ENCODE results near the gene KRTAP10-12. TPM values are rescaled to one million over a fixed set of nuclear protein-coding genes. Genes with fewer than 3 reads are reported as not detected.
"Not testable (repeated sequence)": the region's sequence is repeated elsewhere in the genome, so short reads cannot be mapped to it uniquely, and the experiment has no call there.

Gene KRTAP10-12
- total RNA-seq, 1 donor from 2014 or later, result not detected

DNA sequence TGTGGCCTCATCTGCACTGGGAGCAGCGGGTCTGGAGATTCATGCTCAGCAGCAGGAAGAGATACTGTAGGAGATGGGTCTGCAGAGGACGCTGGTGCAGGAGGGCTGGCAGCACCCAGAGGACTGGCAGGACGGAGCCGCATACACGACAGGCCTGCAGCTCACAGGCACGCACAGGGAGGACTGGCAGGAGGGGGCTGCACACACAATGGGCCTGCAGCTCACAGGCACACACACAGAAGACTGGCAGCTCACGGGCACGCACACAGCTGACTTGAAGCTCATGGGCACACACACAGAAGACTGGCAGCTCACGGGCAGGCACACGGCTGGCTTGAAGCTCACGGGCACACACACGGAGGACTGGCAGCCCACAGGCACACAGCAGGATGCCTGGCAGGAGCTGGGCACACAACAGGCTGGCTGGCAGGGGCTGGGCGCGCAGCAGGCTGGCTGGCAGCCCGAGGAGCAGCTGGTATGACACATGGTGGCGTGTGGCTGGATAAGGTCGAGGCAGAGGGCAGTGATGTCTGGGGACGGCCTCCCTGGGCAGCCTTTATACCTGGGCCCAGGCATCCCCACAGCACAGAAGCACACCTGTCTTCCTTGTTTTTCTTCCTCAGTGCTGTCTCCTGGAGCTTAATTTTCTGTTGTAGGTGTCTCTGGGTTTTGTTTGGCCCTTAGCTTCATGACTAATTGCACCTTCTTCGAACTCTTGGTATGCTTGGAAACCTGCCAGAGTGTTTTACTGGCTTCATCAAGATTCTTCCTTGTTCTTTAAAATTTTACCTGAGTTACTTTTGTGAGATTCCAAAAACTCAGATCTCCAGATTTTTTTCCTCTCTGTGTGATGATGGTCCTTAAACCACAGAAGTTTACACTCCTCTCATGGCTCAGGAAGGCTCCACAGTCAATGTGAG lies 30.3 kb upstream of the KRTAP10-12 start, which contains the start of gene KRTAP12-2:
Gene KRTAP12-2, minus strand, starts transcription at position 527 of the 920 bp plus-strand sequence. Its CDS starts 41 bp downstream, at position 486.
- ATAC-seq (peak; percentile 88), DNase-seq (ENCODE audit: missing footprints) (peak; percentile 84)
- intact Hi-C loops (cut with DNase I), result no loop called here

DNA sequence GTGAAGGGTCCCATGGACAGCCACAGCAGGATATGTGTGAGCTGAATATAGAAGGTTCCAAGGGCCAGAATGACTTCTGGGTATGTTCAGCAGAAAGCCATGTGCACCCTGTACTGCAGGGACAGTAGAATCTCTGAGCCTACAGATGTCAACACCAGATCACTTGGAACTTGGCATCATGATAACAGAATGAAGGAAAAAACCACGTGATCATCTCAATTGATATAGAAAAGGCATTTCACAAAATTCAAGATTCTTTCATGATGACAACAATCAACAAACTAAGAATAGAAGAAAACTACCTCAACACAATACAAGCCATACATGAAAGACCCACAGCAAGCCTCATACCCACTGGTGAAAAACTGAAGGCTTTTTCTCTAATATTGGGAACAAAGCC lies 29.4 kb upstream of the KRTAP10-12 start:
- intact Hi-C loops (cut with DNase I), result no loop called here
- ATAC-seq (no peak), DNase-seq (ENCODE audit: missing footprints) (no peak)

DNA sequence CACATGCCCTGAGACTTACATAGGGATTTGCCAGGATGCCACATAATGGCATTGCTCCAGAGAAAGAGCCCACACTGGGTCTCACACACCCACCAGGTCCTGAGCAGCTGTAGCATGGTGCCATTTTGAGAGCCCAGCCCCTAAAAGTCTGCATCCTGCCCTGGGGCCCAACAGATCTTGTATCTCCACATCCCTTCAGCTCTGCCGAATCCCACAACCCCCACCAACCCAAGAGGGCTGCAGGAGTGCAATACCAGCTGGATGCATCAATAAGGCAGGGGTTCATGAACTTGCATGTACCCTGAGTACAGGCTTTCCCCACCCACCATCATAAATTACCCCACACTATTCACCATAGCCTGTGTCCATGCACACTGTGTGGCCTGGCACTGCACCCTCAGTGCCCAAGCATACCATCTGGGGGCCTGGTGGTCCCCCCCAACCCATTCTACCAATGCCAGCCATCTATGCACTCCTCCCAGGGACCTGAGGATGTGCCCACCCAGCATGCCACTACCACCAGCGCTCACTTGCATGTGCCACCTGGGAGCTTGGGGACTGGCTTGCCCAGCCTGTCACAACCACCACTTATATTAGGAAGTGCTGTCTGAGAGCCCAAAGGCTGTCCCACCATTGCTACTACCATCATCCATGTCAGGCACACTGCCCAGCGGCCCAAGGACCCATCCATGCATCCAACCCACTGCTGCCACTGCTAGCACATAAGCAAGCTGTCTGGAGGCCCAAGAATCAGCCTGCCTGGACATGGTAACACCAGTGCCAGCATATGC lies 26.1 kb upstream of the KRTAP10-12 start:
- ATAC-seq, result no peak
- intact Hi-C loops (cut with DNase I), result no loop called here
- DNase-seq (ENCODE audit: missing footprints), result no peak

DNA sequence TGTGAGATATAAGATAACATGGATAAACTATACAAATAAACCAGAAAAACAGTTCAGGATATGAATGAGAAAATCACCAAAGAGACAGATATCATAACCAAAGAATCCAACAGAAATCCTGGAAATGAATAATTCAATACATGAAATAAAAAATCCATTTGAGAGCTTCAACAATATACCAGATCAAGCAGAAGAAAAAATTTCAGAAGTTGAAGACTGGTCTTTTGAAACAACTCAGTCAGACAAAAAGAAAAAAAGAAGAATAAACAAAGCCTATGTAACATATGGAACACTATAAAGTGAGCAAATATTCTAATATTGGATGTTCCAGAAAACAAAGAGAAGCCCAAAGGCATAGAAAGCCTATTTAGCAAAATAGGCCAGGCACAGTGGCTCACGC lies 25.1 kb upstream of the KRTAP10-12 start:
- ATAC-seq, result no peak
- intact Hi-C loops (cut with DNase I), result no loop called here

DNA sequence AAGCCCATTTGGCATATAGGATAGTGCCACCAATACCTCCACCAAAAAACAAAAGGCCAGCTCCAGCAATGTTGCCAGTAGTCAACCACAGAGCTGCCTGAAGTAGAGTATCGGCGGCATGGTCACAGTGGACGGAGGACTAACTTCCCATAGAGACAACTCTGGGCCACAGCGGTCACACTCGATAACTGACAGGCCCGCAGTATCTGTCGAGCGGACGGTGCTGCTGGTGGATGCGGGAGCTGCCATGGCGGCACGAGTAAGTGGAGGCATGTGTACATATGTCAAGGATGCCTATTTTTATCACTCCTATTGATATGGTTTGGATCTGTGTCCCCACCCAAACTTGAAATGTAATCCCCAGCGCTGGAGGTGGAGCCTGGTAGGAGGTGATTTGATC lies 19.1 kb upstream of the KRTAP10-12 start:
- intact Hi-C loops (cut with DNase I), result no loop called here
- ATAC-seq (no peak), DNase-seq (ENCODE audit: missing footprints) (no peak)

More for the DNA sequence above, 25.1 kb upstream of the KRTAP10-12 start:
- no peak for DNase-seq (ENCODE audit: missing footprints)

DNA sequence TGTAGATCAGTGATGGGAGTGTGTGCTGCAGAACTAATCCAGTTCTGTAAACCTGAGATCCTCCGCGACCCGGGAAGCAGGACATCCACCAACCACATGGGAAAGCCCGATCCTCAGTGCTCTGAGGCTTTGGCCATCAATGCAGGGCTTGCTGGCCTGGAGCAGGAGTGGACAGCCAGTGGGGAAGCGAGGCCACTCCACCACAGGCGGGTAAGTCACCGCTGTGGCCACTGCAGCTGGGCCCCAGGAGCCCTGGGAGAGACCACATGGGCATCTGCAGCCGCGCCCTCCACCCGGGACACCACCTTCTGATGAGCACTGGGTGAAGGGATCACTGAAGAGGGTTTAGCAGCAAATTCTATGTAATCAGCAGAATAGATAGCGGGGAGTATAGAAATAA lies 15.8 kb upstream of the KRTAP10-12 start:
- ATAC-seq (no peak), DNase-seq (ENCODE audit: missing footprints) (no peak)
- intact Hi-C loops (cut with DNase I), result no loop called here

DNA sequence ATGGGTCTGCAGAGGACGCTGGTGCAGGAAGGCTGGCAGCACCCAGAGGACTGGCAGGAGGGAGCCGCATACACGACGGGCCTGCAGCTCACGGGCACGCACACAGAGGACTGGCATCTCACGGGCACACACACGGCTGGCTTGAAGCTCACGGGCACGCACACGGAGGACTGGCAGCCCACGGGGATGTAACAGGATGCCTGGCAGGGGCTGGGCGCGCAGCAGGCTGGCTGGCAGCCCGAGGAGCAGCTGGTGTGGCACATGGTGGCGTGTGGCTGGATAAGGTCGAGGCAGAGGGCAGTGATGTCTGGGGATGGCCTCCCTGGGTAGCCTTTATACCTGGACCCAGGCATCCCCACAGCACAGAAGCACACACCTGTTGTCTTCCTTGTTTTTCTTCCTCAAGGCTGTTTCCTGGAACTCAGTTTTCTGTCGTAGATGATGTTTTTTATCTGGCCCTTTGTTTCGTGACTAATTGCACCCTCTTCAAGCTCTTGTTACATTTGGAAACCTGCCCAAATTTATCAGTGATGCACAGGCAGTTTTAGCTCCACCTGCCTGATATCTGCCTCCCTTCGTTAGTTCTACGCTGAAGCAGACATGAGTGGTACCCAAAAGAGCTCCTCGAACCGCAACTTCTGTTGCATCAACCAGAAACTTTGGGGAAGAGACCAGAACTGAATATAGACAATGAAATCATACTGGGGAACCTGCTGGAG lies 15.0 kb upstream of the KRTAP10-12 start, which contains the start of gene KRTAP12-1:
Gene KRTAP12-1, minus strand, starts transcription at position 303 of the 719 bp plus-strand sequence. Its CDS starts 40 bp downstream, at position 263.
- no peak for ATAC-seq
- intact Hi-C loops (cut with DNase I), result no loop called here
- no peak for DNase-seq (ENCODE audit: missing footprints)

DNA sequence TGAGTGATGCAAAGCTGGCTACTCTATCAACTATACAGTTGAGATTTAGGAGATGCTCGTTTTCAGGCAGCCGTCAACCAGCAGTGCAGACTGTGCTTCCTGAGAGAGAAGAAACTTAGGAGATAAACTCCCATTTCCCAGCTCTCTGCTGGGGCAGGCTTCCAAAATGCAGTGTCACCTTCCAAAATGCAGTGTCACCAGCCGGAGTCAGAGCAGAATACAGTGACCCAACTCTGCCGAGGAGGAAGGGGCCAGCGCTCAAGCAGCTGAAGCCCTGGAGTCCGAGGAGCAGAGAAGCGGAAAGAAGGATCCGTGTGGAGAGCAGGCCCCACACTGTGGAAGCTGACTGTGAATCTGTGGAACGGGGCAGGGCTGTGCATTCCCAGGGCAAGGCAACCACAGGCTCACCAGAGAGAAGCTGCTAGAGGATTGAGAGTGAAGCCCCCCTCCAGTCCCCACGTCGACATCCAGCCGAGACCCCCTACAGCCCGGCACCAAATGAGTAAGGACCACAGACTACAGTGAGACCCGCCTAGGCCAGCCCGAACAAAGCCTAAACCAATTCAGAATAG lies 14.3 kb upstream of the KRTAP10-12 start:
- intact Hi-C loops (cut with DNase I), result no loop called here
- ATAC-seq (no peak), DNase-seq (ENCODE audit: missing footprints) (no peak)

DNA sequence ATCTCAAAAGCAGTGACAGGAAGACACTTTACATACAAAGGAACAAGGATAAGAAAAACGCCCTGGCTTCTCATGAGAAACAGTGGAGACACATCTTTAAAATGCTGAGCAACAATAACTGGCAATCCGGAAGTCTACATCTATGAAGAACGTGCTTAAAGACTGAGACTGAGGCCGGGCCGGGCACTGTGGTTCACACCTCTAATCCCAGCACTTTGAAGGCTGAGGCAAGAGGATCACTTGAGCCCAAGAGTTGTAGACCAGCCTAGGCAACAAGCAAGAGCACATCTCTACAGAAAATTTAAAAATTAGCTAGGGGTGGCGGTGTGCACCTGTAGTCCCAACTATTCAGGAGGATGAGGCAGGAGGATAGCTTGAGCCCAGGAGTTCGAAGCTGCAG lies 12.9 kb upstream of the KRTAP10-12 start:
- DNase-seq (ENCODE audit: missing footprints), result no peak
- intact Hi-C loops (cut with DNase I), result no loop called here
- no peak for ATAC-seq

DNA sequence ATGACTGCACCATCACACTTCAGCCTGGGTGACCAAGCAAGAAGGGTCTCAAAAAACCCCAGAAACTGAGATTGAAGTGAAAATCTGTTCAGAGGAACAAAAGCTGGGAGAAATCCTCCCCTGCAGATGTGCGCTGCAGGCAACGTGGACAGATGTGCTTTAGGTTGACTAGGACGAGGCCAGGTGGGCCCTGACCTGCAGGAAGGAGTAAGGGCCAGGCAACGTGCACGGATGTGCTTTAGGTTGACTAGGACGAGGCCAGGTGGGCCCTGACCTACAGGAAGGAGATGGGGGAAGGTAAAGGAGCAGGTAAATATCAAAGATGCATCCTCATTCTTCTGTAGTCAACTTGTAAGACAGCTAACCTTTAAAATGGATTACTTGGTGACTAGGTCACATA lies 12.5 kb upstream of the KRTAP10-12 start:
- no peak for ATAC-seq
- DNase-seq (ENCODE audit: missing footprints), result no peak
- intact Hi-C loops (cut with DNase I), result no loop called here

DNA sequence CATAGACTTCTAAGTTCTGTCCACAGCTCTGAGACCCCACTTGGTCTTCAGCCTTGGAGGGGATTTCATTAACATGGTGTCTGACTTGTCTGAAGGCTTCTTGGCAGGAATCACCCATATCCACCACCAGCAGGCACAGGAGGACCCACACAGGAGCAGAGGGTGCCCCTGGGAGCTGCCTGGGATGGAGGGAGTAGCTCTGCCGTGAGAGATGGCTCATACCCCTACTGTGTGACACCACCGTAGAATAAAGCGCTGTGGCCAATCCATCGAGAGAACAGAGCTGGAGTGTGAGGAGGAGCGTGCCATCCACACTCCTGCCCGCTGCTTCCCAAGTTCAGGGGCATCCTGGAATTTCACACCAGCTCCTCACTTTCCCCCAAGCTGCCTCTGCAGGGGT lies 11.9 kb upstream of the KRTAP10-12 start:
- DNase-seq (ENCODE audit: missing footprints); intact Hi-C loops (cut with DNase I); ATAC-seq: not testable (repeated sequence)

DNA sequence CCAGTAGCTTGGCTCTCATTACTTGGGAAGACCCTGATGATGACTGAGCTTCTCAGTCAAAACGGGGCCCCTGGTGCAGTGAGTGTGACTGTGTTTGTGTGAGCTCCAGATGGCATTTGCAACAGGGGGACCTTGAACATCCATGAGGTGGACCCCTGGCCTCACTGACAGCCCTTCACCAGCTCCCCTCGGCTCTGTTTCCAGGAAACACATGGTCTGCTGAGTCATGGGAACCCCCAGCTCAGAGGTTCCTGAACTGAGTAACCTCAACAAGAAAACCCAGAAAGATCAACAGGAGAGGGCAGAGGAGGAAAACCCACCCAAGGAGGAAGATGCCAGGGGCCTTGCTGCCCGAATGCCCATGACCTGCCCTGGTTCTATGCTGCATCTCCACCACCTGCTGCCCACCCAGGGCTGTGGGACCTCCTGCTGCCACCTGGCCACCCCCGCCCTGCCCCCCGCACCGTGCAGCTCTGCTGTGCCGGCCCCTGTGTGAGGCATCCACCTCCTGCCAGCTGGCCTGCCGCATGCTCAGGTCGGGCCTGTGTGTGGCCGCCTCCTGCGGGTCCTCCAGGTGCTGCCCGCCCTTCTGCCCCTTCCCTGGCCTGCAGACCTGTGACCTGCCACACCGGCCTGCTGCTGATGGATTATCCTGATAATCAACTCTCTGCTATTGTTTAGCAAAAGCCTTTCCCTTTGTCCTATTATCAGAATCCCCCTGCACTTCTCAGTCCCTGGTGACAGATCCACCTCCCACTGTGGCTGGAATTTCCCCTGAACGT lies 10.8 kb upstream of the KRTAP10-12 start:
- intact Hi-C loops (cut with DNase I), result no loop called here
- no peak for ATAC-seq

DNA sequence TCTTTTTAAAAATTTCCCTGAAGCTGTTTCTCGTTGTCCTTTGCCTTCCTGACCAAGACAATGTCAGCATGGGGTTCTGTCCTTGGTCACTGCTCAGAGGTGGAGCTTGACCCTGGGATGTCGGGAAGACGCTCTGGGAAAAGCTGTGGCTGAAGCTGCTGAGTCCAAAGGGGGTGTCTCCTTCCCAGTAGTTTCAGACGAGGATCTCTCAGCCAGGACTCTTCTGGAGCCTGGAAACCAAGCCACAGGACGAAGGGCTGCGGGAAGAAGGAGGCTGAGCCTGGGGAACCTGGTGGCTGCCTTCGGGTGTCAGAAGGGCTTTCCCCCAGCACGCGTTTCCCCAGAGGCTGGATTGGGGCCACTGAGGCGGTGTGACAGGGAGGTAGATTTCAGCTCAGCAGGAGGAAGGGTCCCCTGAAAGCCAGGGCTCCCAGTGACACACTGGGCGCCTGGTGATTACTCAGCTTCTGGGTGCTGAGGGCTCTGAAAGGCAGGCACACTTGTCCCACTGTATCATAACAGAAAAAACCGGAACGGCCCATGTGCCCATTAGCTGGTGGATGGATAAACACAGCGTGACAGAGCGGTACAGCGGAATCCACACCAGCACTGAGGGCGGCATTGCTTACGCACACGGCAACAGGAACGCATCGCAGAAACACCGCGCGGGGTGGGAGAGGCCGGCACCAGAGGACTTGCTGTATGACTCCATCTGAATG lies 10.0 kb upstream of the KRTAP10-12 start:
- no peak for ATAC-seq
- DNase-seq (ENCODE audit: missing footprints), result no peak
- intact Hi-C loops (cut with DNase I), result no loop called here

More for the DNA sequence above, 10.8 kb upstream of the KRTAP10-12 start:
- no peak for DNase-seq (ENCODE audit: missing footprints)

DNA sequence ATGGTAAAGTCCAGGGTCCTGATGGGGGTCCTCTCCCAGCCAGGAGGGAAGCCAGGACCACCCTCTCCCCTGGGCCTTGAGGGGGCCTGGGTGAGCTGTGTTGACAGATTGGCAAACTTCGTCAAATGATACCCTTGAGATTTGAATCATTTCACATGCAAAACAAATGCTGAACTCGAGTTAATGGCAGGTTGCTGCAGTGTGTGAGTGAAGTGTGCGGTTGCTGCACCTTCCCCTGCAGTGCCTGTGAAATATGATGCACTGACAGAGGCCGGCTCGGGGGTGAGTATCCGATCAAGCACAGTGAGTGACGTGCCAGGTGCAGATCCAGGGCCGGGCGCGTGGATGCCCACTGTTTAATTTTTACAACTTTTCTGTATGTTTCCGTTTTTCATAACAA lies 9.3 kb upstream of the KRTAP10-12 start:
- DNase-seq (ENCODE audit: missing footprints) (no peak), ATAC-seq (no peak)
- intact Hi-C loops (cut with DNase I), result no loop called here

DNA sequence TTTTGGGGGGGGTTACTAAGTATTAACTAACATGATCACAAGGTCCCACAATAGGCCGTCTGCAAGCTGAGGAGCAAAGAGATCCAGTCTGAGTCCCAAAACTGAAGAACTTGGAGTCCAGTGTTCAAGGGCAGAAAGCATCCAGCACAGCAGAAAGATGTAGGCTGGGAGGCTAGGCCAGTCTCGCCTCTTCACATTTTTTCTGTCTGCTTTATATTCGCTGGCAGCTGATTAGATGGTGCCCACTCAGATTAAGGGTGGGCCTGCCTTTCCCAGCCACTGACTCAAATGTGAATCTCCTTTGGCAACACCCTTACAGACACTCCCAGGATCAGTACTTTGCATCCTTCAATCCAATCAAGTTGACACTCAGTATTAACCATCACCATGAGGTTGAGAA lies 7.2 kb upstream of the KRTAP10-12 start:
- ATAC-seq; DNase-seq (ENCODE audit: missing footprints); intact Hi-C loops (cut with DNase I): not testable (repeated sequence)

DNA sequence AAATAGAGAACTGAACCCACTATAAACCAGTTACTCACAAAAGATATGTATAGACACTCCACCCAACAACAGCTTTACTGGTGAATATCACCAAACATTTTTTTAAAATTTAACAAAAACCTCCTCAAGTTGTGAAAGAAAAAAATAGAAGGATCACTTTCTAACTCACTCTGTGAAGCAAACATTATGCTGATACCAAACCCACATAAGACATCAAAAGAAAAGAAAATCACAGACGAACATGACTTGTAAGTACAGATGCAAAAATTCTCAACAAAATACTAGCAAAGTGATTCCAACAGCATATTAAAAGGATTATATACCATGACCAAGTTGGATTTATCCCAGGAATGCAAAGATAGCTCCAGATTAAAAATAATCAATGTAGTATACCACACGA lies 5.3 kb upstream of the KRTAP10-12 start:
- ATAC-seq (no peak), DNase-seq (ENCODE audit: missing footprints) (no peak)
- intact Hi-C loops (cut with DNase I), result no loop called here

DNA sequence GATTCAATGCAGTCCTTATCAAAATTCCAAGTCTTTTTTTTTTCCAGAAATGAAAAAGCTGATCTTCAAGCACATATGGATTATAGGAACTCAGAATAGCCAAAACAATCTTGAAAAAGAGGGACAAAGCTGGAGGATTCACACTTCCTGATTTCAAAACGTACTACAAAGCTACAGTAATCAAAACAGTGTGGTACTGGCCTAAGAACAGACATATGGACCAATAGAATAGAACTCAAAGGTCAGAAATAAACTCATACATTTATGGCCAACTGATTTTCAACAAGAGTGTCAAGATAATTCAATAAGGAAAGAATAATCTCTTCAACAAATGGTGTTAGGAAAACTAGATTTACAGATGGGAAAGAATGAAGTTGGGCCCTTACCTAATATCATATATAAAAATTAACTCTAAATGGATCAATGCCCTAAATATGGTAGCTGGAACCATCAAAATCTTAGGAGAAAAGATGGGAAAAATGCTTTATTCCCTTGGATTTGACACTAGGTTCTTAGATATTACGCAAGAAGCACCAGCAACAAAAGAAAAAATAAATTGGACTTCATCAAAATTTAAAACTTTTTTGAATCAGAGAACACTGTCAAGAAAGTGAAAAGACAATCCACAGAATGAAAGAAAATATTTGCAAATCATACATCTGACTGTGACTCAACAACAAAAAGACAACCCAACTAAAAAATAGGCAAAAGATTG lies 4.0 kb upstream of the KRTAP10-12 start:
- intact Hi-C loops (cut with DNase I), result no loop called here
- DNase-seq (ENCODE audit: missing footprints) (no peak), ATAC-seq (no peak)

All from Right ventricle myocardium inferior (tissue), 1 donor.